Right hindlimb (tissue), 1 donor: ENCODE results near the gene RNU1-2.
"Not testable (repeated sequence)": the region's sequence is repeated elsewhere in the genome, so short reads cannot be mapped to it uniquely, and the experiment has no call there.

ENCODE experiments used
- DNase-seq: peaks from one replicate; pipeline ENCODE4 v3.0.0-alpha.2; 2018

RNU1-2 gene

GRCh38 chr1:16888860-16889816 lies 6.6 kb upstream of the RNU1-2 start:
- DNase-seq: peak; percentile 87

DNA sequence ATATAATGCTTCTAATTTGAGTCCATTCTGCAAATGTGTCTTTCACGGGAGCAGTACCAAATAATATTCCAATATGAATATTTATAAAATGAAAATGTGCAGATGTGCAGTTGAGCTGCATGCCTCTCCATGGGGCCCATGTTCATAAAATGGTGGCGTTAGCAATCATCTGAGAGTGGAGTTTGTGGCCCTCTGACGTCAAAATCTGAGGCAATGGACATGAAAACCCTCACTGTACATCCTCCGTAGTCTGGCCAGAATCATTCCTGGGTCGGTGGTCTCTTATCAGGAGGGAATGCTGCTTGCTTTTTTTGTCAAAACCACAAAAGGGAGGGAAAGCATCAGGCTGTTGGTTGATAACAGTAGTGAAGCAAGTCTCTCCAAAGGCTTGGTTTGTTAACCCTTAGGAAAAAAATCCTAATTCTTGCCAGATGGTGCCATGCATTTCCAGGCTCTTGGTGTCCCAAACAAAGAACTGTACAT lies 5.2 kb upstream of the RNU1-2 start:
- DNase-seq: not testable (repeated sequence)

- not testable (repeated sequence) for DNase-seq
Observed at GRCh38 chr1:16891057-16891456, 4.7 kb upstream of the RNU1-2 start.

- DNase-seq: not testable (repeated sequence)
Observed at GRCh38 chr1:16892978-16893525, 2.7 kb upstream of the RNU1-2 start.

DNA sequence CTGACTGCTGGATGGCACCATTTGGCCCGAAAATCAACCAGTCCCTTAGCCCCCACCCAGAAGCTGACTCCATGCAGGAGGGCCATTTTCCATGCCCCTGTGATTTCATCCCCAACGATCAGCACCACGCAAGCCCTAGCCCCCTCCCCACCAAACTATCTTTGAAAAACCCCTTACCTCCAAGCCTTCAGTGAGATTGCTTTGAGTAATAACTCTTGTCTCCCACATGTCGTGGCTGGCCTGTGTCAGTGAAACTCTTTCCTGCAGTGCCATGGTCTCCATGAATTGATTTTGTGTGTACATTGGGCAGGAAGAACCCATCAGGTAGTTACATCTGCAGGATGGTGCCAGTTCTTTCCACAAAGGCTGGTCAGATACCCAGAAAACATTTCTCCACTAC lies 2.0 kb upstream of the RNU1-2 start:
- not testable (repeated sequence) for DNase-seq

GRCh38 chr1:16894338-16894737 lies 1.4 kb upstream of the RNU1-2 start:
- not testable (repeated sequence) for DNase-seq

DNA sequence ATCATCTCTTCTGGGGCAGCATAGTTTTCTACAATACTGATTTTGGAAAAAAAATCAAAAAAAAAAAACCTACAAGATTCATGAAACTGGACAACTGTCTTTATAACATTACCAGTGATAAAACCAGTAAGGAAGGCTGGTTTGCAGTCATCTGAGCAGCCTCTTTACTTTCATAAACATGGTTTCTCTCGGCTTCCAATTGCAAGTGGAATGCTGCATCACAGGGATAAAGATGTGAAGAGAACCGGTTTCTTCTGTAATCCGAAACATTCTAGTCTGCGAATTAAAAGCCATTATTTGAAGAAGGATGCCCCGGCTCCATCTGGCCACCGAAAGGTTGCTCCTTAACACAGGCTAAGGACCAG lies 565 bp upstream of the RNU1-2 start:
- DNase-seq: not testable (repeated sequence)

DNA sequence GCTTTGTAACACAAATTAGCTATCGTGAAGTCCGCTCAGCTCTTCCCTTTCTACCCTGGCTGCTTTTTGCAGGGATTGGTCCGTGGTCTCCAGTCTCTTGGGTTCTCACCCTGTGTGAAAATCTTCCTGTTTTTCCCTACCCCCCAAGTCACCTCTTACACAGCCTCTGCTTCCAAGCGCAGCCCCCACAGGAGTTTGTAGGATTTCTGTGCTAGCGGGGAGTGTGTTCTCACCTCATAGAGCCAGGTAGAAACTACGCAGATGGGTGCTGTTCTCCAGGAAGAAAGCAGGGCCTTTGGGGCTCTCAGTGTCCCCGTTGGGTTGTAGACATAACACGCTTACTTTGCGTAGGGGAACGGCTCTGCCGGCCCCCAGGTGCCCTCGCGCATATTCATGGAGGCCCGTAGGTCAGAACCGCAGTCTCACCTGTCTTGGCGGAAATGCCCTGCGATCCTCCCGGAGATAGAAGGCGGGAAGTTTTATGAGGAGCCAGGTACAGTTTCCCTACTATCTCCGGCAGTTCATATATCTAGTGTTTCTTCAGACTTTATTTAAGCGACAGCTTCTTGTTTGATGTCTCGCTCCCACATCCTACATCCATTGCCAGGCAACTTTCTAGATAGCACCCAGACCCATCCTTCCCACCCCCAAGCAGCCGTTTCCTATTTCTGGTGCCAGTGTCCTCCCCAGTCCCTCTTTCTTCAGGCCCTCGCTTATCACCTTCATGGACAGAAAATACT lies 706 bp downstream of the RNU1-2 start:
- not testable (repeated sequence) for DNase-seq

DNA sequence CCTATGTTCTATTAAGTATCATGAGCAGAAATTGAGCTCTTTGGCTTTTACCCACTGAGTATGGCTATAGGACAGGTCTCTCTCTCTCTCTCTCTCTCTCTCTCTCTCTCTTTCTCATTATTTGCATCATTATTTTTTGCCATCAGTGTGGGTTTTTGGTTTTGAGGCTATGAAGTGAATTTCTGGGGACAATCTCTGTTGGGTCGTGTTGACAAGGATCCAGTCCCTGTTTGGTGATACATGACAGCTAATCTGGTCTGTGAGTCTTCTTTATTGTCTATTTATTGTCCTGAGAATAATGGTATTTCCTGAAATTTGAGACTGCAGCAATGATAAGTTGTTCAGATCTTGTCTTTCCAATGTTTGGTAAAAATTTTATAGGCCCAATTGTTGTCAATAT lies 1.9 kb downstream of the RNU1-2 start:
- not testable (repeated sequence) for DNase-seq

- DNase-seq: not testable (repeated sequence)
Observed at GRCh38 chr1:16898298-16898697, 2.5 kb downstream of the RNU1-2 start.

DNA sequence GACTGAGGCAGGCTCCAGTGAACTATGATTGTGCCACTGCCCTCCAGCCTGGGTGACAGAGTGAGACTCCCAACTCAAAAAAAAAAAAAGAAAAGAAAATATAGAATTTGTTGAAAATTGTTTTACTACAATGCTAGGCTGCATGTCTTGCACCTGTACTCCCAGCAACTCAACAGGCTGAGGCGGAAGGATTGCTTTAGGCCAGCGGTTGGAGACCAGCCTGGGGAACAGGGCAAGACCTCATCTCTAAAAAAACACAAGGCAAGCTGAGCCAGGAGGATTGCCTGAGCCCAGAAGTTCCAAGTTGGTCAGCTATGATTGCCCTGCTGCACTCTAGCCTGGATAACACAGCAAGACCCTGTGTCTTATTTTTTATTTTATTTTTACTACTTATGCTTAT lies 3.2 kb downstream of the RNU1-2 start:
- DNase-seq: not testable (repeated sequence)

DNA sequence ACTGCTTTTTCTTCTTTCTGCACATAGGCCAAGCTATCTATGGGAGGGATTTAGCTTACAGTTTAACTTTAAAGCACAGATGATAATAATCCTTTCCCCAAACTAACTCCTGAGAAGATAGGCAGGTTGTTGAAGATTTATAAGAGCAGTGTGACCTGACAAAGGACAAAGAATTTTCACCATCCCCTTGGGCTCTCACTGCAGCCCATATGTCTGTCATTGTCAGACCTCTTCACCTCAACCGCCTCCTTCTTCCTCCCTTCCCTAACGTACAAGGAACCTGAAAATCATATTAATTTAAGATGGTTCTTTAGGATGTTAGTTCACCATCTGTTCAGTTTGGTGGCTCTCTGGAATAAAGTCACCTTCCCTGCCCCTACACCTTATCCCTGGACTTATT lies 5.0 kb downstream of the RNU1-2 start:
- no peak for DNase-seq

DNA sequence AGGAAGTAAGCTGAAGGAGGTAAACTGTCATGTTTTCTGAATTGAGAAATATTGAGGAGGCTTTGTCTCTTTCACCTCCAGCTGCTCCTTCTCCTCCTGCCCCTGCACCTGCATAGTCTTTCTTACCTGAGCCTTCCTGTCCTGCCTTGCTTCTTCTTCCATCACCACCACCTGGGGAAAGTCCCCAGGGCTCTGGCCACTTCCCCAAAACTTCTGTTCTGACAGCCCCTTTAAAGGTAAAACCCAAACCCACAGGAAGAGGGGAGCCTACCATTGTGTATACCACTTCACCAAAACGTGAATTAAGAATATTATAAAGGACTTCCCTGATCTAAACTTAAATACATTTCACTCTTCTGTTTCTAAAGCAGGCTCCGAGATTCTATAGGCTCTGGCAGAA lies 5.6 kb downstream of the RNU1-2 start:
- not testable (repeated sequence) for DNase-seq

DNA sequence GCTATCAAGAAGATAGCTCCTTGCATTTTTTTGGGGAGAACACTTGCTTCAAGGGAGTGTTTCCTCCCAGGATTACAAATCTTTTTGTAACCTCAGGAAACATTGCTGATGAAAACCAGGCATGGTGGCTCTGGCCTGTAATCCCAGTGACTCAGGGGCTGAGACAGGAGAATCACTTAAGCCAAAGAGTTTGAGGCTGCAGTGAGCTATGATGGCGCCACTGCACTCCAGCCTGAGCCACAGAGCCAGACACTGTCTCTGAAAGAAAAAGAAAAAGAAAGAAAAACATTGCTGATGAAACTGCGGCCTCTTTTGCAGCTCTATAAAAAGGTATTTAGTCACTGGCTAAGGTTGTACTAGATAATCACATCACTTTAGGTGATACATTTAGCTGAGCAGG lies 7.3 kb downstream of the RNU1-2 start:
- no peak for DNase-seq

- no peak for DNase-seq
Observed at GRCh38 chr1:16903458-16903796, 7.6 kb downstream of the RNU1-2 start.

- DNase-seq: peak; percentile 98
Observed at GRCh38 chr1:16904560-16905109, 8.9 kb downstream of the RNU1-2 start.

DNA sequence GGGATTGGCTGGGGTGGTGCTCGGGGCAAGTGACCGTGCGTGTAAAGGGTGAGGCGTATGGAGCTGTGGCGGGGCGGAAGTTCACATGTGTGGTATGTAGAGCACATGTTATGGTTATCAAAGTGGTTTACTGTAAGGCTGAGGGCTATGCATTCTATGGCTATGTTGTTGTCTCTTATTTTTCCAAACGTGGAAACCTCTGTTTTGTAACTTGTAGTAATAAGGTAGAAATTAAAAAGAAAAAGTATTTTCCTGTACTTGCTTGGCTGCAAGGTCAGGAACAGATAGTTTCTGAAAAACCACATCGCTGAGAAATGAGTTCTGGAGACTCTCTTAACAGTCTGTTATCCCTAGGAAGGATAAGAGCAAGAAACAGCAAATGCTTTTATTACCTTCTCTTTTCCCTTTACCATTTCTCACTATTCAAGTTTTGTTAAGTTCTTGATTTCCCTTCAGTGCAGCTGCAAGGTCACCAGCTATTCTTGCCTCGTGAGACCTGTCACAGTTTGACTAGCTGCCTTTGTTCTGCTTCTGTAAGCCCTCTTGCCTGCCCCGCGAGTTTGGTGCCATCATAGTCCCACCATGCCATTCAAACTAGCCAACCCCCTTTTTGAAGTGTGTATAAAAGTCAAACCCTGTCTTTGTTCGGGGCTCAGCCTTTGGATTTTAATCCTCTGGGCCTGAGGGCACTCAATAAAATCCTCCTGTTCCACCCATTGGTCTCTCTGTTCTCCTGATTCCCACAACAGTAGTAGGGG lies 9.5 kb downstream of the RNU1-2 start:
- DNase-seq: no peak

GRCh38 chr1:16905868-16906702 lies 10.3 kb downstream of the RNU1-2 start:
- DNase-seq: no peak

DNA sequence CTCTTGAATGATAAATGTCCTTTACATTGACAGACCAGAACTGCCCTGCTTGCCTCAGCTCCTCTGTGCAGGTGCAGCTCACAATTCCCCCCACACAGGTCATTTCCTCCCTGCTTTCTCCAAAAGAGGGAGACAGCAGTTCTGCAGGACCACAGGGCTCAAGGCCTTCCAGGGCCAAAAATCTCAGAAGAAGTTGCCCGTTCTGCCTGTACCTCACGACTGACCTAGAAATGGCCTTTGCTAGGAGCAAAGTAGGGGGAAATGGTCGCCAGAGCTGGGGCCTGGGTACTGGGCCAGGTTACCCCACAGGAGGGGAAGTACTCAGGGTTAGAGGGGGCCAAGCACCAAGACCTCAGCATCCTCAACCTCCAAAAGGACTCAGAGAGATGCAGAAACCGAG lies 11.1 kb downstream of the RNU1-2 start:
- no peak for DNase-seq

GRCh38 chr1:16907870-16908758 lies 12.3 kb downstream of the RNU1-2 start:
- no peak for DNase-seq
